ENCODE measurements around the gene LYAR.

LYAR gene

DNA sequence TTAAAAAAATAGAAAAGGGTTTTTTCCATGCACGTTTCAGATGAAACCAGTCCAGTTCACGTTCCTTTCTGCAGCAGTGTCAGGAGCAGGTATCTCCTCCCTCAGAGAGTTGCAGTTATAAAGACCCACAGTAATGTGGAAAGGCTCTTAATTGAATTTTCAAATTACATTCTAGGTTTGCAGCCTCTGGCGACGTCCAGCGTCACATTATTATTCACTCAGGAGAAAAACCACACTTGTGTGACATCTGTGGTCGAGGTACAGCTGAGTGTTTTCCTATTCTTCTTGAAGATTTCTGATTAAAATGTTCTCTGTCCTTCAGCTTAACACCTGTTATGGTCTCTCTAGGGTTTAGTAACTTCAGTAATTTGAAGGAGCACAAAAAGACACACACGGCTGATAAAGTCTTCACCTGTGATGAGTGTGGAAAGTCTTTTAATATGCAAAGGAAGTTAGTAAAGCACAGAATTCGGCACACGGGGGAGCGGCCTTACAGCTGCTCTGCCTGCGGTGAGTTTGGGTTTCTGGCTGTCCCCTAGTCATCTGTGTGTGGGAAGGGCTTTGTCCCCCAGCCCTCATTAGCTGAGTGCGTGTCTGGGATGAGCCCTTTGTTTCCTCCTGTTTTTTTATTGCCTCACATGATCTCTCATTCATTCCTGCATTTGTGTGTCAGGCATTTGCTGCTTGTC, 25.7 kb upstream of the LYAR start:
- DNase-seq: no peak

DNA sequence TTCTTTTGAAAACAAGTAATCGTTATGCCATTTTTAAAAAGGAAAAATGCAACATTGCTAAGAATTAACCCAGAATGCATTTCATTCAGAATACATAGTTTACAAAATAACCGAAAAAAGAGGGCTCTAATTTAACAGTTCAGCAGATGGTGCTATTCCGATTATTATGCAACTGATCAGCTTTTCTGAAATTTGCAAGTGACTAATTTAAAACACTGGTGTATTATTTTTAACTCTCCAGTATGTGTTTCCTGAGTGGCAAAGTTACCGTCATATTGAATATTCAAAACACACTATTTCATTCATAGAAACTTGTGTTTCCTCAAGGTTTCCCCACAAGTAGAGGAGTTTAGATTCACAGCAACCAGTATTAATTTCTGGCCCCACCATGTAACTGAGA, 21.2 kb upstream of the LYAR start:
- DNase-seq: no peak

DNA sequence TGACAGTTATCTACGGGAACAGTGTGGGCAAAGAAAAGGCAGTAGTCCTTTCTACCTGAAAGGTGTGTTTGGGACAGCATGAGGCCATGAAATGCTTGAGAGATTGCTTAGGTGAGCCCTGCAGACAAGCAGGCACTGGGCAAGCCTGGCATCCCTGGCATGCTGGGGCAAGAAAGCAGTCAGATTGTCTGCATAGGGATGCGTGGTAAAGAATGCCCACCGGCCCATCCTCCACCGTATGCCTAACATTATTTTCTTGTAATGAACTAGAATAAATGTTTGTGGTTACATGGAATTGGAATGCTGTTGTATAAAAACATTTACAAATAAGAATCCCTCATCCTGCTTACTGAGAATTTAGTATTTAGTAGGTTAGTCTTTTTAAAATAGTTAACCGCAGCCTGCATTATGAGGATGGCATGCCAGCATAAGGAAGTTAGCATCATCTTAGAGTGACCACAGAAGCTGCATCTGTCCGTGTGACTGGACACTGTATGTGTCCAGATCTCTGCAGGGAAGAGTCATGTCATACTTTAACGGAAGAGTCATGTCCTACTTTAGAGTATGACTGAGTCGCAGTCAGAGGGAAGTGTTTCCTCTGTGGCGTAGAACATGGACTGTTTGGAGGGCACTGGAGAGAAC, 19.0 kb upstream of the LYAR start:
- no peak for DNase-seq

DNA sequence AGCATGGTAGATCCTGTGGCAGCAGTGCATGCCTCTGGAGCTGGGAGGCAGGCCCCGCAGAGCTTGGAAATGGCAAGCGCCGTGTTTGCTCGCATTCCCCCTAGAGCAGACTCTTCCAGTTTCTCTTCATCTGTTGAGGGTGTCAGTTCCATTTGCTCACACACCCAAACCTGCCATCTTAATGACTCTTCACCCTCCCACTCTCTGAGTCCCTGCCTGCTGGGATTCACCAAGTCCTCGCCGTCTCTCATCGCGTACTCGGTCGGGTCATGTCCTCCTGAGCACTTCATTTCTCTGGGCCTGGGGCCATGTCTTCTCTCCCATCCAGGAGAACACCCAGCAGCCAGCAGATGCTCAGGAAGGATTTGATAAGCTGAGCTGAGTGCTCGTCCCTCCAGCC, 17.0 kb upstream of the LYAR start:
- no peak for DNase-seq

DNA sequence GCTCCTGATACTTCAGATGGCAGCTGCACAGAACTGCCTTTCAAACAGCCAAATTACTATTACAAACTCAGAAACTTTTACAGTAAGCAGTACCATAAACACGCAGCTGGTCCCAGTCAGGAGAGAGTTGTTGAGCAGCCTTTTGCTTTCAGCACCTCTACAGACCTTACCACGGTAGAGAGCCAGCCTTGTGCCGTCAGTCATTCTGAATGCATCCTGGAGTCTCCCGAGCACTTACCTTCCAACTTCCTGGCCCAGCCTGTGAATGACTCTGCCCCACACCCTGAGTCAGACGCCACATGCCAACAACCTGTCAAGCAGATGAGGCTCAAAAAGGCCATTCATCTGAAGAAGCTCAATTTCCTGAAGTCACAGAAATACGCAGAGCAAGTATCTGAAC, 12.5 kb upstream of the LYAR start:
- no peak for DNase-seq

DNA sequence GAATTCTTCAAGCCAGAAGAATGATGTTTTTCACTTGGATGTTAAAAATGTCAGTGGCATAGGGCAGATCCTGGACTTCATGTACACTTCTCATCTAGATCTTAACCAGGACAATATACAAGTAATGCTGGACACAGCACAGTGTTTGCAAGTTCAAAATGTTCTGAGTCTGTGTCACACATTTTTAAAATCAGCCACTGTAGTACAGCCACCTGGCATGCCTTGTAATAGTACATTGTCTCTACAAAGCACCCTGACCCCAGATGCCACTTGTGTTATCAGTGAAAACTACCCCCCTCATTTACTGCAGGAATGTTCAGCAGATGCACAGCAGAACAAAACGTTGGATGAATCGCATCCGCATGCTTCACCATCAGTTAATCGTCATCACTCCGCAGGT, 12.0 kb upstream of the LYAR start:
- no peak for DNase-seq

DNA sequence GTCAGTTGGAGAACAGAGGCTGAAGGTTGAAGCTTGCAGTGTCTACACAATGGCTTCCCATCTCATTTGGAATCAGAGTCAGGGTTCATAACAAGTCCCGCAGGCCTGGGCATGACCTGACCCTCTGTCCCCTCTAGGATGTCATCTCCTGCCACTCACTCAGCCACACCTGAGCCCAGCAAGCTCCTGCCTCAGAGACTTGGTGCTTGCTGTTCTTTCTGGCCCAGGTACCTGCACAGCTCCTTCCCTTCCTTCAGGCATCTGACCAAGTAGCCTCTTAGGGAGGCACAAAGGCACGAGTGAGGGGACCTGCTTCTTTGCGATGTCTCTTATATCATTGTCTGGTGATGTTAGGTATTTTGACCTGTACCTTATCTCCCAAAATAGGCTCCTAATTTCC, 9.1 kb upstream of the LYAR start:
- no peak for DNase-seq

DNA sequence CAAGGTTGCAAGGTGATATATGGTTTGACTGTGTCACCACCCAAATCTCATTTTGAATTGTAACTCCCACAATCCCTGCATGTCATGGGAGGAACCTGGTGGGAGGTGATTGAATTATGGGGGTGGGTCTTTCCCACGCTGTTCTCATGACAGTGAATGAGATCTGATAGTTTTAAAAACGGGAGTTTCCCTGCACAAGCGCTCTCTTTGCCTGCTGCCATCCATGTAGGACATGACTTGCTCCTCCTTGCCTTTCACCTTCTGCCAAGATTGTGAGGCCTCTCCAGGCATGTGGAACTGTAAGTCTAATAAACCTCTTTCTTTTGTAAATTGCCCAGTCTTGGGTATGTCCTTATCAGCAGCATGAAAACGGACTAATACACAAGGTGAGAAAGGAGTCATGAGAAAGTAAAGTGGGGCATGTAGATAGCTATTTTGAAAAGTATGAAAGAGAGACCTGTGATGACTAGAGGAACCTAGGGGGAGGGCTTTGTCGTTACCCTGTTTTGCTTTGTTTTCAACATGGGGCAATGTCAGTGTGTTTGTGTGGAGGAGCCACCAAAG, 6.4 kb upstream of the LYAR start:
- DNase-seq: no peak

DNA sequence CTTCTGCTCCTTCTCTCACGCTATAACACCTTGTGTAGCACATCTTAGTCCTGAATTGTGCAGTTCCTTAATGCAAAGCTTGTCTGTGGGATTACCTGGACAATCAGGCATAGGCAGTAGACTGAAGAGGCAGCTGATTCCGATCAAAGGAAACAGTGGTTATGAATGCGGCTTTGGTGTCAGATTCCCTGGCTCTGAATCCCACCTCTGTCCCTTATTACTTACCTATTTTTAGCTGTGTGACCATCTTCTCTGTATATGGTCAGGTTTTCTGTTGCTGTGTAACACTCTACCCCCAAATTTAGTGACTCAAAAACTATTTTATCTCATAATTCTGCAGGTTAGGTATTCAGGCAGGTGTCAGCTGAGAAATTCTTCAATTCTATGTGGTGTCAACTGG, 3.3 kb upstream of the LYAR start:
- DNase-seq: no peak

DNA sequence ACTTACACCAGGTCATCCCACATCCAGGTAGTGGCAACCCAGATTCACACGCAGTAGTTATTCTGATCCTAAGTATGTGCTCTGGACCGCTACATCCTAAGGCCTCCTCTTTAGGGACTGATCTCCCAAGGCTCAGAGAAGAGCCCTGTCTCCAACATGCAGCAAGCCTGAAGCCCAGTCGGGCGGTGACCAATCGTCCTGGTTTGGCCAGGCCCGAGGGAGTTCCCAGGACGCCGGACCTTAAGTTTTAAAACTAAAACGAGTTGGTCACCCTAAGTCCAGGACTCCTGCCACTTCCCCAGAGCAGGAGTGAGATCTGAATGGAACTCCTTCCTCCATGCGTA, 385 bp downstream of the LYAR start:
- DNase-seq: no peak

DNA sequence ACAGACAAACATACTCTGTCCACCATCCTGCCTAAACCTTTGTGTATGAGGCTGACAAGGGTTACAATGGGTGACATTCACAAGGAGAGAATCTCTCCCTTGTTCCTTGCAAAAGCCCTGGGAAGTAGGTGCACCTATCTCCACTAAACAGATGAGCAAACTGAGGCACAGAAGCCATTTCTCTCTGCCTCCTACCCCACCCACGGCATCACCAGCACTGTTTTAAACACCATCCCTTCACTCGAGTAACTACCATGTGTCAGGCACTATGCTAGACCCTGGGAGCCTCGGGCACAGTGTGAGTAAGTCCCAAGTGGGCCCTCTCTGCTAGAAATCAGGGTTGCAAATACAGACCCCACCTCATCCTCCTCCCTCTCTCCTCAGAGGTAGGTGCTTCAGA, 899 bp downstream of the LYAR start:
- DNase-seq: no peak

DNA sequence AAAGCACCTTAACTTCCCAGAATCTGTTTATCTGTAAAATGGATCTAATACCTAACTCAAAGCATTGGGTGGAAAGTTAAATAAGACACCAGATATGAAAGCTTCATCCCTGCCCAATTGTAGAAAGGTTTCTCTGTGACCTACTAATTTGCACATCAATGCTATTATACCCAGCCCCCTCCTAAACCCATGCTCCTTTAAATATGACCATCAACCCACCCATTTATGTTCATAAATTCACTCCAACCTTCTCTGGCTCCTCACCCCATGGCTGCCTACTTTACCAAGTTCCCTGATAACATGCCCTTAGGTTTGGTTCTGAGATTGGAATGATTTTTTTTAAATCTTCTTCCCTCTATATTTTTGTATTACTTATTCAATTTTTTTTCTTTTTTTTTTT, 1.9 kb downstream of the LYAR start:
- no peak for DNase-seq

DNA sequence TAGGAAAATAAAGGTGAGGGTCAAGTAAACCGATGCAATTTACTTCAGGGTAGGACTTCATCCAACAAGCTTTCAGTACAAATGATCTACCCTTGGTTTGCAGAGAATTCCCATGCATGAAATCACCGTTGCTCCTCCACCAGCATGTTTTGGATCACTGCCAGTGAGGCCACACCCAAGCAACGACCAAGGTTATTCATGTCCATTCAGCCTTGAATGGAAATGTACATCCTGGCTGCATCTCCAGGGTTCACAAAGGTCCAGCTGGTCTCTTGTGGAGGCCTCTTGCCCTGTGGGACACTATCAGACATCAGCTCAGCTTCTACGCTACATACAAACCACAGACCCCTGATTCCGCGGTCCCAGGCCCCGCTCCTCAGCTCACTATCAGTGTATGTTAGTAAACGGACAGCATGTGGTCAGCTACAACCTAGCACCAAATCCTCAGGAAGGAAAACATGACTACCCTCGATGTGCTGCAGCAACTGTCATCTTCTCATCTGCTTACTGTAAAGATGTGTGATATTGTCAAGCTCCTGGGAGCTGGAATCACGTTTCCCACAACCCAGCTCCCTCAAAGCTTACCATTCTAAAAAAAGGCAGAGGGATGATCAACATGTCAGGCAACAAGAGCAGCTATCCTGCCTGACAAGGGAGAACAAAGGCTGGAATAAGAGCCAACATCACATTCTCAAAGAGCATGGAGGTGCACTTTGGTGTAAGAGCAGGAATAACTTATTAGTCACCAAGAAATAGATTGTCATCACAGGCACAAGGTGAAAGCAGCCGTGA, 4.9 kb downstream of the LYAR start:
- no peak for DNase-seq

DNA sequence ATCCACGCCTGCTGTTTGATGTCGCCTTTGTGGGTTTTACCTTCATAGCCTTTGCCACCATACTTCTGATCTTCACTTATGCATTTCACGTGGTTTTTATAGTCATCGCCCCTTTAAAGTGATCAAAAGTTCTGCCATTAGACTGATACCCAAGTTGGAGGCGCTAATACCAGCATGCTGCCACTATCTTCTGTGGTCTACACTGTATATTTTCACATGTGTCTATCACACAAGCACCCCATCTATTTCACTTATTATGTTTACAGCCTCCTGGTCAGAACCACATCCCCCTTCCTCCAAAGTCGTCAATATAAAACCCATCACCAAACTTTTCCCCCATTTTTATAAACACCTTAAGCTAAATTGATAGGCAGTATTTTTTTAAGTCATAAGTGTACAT, 8.2 kb downstream of the LYAR start:
- no peak for DNase-seq

DNA sequence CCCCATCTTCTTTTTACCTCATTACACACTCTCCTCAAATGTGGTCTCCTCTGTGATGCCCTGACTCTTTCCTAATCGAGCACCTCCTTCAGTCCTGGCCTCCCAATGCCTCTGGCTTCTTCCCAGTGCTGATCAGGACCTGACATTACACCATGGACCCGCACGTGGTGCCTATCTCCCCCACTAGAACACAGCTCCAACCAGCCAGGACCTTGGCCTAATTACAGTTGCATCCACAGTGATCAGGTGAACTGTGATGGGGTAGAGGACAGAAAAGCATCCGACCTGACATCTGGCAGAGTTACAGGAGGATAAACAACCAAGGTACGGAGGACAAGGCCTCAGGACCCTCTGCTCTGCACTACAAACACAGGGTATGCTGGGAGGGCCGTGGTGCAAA, 12.4 kb downstream of the LYAR start:
- no peak for DNase-seq

DNA sequence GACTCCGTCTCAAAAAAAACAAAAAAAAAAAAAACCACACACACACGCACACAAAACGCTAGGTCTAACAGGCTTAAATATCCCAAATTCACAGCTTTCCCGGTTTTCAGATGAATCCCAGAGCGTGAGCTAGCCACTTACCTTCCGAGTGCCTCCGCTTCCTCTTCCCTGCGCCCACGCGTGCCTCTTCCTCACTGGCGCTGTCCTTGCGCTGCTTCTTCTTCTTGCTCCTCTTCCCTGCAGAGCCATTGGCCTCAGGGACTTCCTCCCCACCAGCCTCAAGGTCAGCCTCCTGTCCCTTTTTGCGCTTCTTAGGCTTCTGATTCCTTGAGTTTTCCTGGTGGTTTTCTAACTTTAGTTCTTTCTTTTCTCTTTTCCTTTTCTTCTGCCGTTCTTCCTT, 15.7 kb downstream of the LYAR start:
- DNase-seq: no peak

DNA sequence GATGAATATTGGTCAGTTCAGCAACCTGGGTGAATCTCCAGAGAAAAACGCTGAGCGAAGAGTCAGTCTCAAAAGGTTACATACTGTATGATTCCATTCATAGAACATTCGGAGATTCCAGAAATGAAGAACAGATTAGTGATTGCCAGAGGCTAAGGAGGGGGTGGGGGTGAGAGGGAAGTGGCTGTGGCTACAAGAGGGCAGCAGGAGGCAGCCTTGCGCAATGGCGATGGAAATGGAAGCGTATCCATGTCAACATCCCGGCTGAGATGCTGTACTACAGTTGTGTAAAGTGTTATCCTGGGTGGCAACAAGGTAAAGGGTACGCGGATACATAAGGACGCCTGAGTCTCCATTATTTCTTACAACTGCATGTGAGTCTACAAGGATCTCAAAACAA, 18.0 kb downstream of the LYAR start:
- DNase-seq: no peak

DNA sequence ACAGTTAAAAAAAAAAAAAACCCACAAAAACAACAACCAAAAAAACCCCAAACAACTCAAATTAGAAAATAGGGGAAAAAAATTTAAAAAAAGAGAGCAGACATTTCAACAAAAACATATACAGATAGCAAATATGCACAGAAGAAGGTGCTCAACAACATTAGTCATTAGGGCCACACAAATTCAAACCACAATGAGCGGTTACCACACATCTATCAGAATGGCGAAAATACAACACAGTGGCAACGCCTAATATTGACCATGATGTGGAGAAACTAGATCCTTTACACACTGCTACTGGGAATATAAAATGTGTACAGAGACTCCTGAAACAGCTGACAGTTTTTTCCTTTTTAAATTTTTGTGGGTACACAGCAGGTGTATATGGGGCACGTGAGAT, 19.4 kb downstream of the LYAR start:
- no peak for DNase-seq

DNA sequence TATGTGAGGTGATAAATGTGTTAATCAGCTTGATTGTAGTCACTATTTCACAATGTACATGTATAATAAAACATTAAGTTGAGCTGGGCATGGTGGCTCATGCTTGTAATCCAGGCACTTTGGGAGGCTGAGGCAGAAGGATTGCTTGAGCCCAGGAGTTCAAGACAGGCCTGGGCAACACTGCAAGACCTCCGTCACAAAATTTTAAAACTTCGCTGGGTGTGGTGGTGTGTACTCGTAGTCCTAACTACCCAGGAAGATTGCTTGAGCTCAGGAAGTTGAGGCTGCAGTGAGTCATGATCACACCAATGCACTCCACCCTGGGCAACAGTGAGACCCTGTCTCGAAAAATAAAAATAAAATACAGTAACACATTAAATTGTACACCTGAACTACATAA, 20.1 kb downstream of the LYAR start:
- DNase-seq: no peak

DNA sequence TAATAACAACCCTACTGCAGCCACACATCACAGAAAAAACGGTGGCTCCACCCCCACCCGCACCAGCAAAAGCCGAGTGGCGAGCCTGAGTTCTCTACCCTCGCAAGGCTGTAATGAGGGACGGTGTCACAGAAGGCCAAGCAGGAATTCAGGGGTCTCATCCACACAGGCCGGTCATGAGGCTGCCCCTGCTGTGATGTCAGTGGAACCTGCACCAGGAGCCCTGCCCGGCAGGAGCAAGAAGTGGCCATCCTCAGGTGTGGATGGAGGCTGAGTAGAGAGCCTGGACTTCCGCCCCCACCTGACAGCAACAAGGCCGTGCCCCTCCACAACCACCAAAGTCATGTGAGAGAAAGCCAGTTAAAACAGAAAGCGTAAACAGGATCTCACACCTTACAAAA, 20.6 kb downstream of the LYAR start:
- DNase-seq: no peak

DNA sequence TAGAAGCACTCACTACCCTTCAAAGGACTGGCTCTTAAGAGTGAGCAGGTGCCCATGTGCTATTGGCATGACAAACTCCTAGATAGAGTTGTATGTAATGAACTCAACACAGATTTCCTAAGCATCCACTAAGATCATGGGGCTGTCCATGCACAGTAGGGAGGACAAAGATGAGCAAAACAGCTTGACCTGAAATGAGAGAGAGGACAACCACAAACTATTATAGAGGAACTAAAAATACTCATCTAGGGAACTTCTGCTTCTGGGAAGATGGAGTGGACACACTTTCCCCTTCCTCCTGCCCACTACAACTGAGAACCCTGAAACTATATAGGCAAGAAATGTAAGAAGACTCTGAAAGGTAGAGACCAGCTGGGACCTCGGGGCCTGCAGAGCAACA, 21.2 kb downstream of the LYAR start:
- DNase-seq: no peak

DNA sequence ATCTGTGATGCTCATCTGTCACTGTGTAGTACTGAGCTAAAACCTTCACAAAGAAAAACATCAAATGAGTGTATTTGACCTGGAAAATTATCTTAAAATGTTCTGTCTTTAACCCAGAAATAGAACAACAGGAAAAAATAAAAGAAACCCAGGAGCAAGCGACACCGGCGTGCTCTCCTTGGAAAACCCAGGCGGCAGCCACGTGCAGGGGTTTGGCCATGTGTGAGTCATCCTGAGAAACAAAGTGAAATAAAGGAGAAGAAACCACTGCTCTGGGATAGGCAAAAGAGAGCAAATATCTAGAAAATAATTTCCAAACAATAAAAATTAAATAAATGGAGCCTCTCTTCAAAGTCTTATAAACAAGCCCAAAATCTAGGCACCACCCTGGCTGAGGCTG, 22.0 kb downstream of the LYAR start:
- no peak for DNase-seq

DNA sequence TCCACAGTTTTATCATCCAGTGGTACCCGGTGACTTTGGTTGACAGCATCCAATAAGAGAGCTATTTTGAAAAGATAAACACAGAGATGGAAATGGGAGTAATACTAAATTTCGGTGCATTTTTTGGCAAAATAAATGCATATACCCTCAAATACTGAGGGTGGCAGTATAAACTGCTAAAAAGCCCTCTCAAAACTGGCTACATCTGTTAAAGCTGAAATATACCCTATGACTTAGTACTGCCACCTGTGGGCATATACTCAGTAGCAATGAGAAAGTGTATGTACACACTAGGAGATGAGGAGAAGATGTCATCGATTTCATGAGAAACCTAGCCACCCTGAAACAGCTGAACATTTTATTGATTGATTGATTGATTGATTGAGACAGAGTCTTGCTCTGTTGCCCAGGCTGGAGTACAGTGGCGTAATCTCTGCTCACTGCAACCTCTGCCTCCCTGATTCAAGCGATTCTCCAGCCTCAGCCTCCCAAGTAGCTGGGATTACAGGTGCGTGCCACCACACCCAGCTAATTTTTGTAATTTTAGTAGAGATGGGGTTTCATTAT, 29.7 kb downstream of the LYAR start:
- DNase-seq: no peak
